HCT116 (cell line): ENCODE data around the gene OPN4. TPM values are rescaled to one million over a fixed set of nuclear protein-coding genes. Genes with fewer than 3 reads are reported as not detected.

Experiments used
- ATAC-seq: fragments of 200-7000 bp; cut with Tn5 transposase; 2 replicates; pipeline ENCODE4 v1.9.1; 2020; ENCODE audit warnings: mild to moderate bottlenecking, moderate library complexity
- BruUV-seq: library from RNA; stranded (reverse); fragments of 400-500 nt; replicated peaks from 2 replicates; lab custom pipeline; 2021; lab: Mats Ljungman, UMichigan
- CTCF ChIA-PET: fragments of 300-600 bp; sonication (Branson Sonifier 250); formaldehyde crosslinking; loops from one replicate; lab custom pipeline; 2021; ENCODE audit warnings: antibody characterized with exemption; lab: Charles Lee
- POLR2A ChIA-PET: fragments of 300-600, 350-600 bp; sonication (Branson Sonifier 250); formaldehyde crosslinking; loops from one replicate; lab custom pipeline; 2021; ENCODE audit warnings: antibody characterized with exemption; lab: Charles Lee
- RAD21 ChIA-PET, 2 experiments: fragments of 300-600 bp; sonication (Branson Sonifier 250); formaldehyde crosslinking; loops; one replicate each; lab custom pipeline; 2023; ENCODE audit warnings: low total read pairs in 2 of 2; ENCODE audit not compliant: uncharacterized antibody in 2 of 2, unreplicated experiment in 2 of 2, low non-redundant PET in 1 of 2; lab: Charles Lee
- DNase-seq: peaks from one replicate; pipeline ENCODE4 v3.0.0-alpha.2; 2010; ENCODE audit warnings: low read depth, low spot score
- H2AFZ ChIP-seq: fragments of 200-600 bp; shearing (Covaris generic), sonication (generic); 2 replicates; pipeline ENCODE4 v1.6.1; 2017; ENCODE audit warnings: low read depth, mixed run types, mixed read lengths, antibody characterized with exemption, low read length; ENCODE audit not compliant: poor library complexity, severe bottlenecking
- H3K27ac ChIP-seq: 2 replicates; pipeline ENCODE4 v1.5.1; 2012; ENCODE audit warnings: low read depth, low read length
- H3K27me3 ChIP-seq: fragments of 200-600 bp; sonication (generic); 2 replicates; pipeline ENCODE4 v1.6.1; 2016; ENCODE audit warnings: mixed run types, low read length, mixed read lengths; ENCODE audit not compliant: insufficient read depth
- H3K36me3 ChIP-seq, 2 experiments: fragments of 200-500 bp in 1 of 2; fragments of 200-600 bp in 1 of 2; sonication (Bioruptor generic) in 1 of 2; sonication (generic) in 1 of 2; 2 replicates each; pipeline versions ENCODE4 v1.5.1 to v1.6.1; 2014 to 2016; ENCODE audit warnings: low read length in 2 of 2, inconsistent platforms in 1 of 2, mixed read lengths in 1 of 2, mixed run types in 1 of 2; ENCODE audit not compliant: insufficient read depth in 2 of 2, control insufficient read depth in 1 of 2
- H3K4me1 ChIP-seq, 2 experiments: fragments of 200-600 bp in 1 of 2; sonication (generic) in 1 of 2; 2 replicates each; pipeline versions ENCODE4 v1.5.1 to v1.6.1; 2012 to 2017; ENCODE audit warnings: low read length in 2 of 2, inconsistent platforms in 1 of 2, mild to moderate bottlenecking in 1 of 2, mixed read lengths in 1 of 2, mixed run types in 1 of 2, moderate library complexity in 1 of 2; ENCODE audit not compliant: insufficient read depth in 2 of 2, control insufficient read depth in 1 of 2
- H3K4me2 ChIP-seq: fragments of 200-600 bp; sonication (generic); 2 replicates; pipeline ENCODE4 v1.6.1; 2017; ENCODE audit warnings: mixed run types, low read length, mixed read lengths
- H3K4me3 ChIP-seq, 2 experiments: fragments of 200-600 bp in 1 of 2; sonication (generic) in 1 of 2; replicated peaks in 1 of 2; 2 replicates each; pipeline ENCODE4 v1.5.1; 2011 to 2016; ENCODE audit warnings: low read length in 2 of 2, control low read depth in 1 of 2, low read depth in 1 of 2, mild to moderate bottlenecking in 1 of 2, mixed read lengths in 1 of 2, mixed run types in 1 of 2
- H3K79me2 ChIP-seq: fragments of 200-600 bp; sonication (generic); 2 replicates; pipeline ENCODE4 v1.6.1; 2017; ENCODE audit warnings: mild to moderate bottlenecking, mixed run types, low read length, moderate library complexity, mixed read lengths; ENCODE audit not compliant: insufficient read depth
- H3K9ac ChIP-seq: fragments of 200-600 bp; sonication (generic); 2 replicates; pipeline ENCODE4 v1.6.1; 2016; ENCODE audit warnings: low read length, mixed read lengths
- H3K9me2 ChIP-seq: fragments of 200-600 bp; sonication (generic), shearing (Covaris generic); 2 replicates; pipeline ENCODE4 v1.6.1; 2017; ENCODE audit warnings: mixed run types, mild to moderate bottlenecking, moderate library complexity; ENCODE audit not compliant: insufficient read depth
- H3K9me3 ChIP-seq, 2 experiments: fragments of 200-500 bp in 1 of 2; fragments of 200-600 bp in 1 of 2; sonication (Bioruptor generic) in 1 of 2; sonication (generic) in 1 of 2; 2 replicates each; pipeline ENCODE4 v1.6.1; 2014 to 2017; ENCODE audit warnings: low read length in 2 of 2, mixed read lengths in 2 of 2, inconsistent platforms in 1 of 2, low read depth in 1 of 2, mild to moderate bottlenecking in 1 of 2, mixed run types in 1 of 2, moderate library complexity in 1 of 2; ENCODE audit not compliant: control insufficient read depth in 1 of 2, insufficient read depth in 1 of 2
- H4K20me1 ChIP-seq: fragments of 200-600 bp; sonication (generic), shearing (Covaris generic); 2 replicates; pipeline ENCODE4 v1.6.1; 2017; ENCODE audit warnings: mixed run types, mild to moderate bottlenecking, moderate library complexity; ENCODE audit not compliant: insufficient read depth
- EGR1 ChIP-seq: IDR thresholded peaks from 2 replicates; pipeline ENCODE4 v1.6.1; 2012; ENCODE audit warnings: low read depth
- ELF1 ChIP-seq: IDR thresholded peaks from 2 replicates; pipeline ENCODE4 v1.6.1; 2012; ENCODE audit warnings: low read depth, borderline replicate concordance
- EZH2 ChIP-seq: fragments of 200-600 bp; sonication (generic); IDR thresholded peaks from 2 replicates; pipeline ENCODE4 v1.6.1; 2017; ENCODE audit warnings: antibody characterized with exemption, mixed run types
- EZH2phosphoT487 ChIP-seq: fragments of 200-600 bp; IDR thresholded peaks from 2 replicates; pipeline ENCODE4 v1.6.1; 2018; ENCODE audit warnings: antibody characterized with exemption, borderline replicate concordance
- JUND ChIP-seq: IDR thresholded peaks from 2 replicates; pipeline ENCODE4 v1.6.1; 2012
- POLR2A ChIP-seq: IDR thresholded peaks from 2 replicates; pipeline ENCODE4 v1.7.0; 2011; ENCODE audit warnings: borderline replicate concordance; ENCODE audit not compliant: insufficient read depth, insufficient read length; ENCODE audit errors: extremely low read depth
- POLR2AphosphoS5 ChIP-seq: IDR thresholded peaks from 2 replicates; pipeline ENCODE4 v1.6.1; 2011; ENCODE audit warnings: mild to moderate bottlenecking, low read depth, low read length, moderate library complexity
- RAD21 ChIP-seq: IDR thresholded peaks from 2 replicates; pipeline ENCODE4 v1.6.1; 2012; ENCODE audit warnings: low read depth, mild to moderate bottlenecking
- SP1 ChIP-seq: IDR thresholded peaks from 2 replicates; pipeline ENCODE4 v1.6.1; 2012; ENCODE audit warnings: low read depth
- YY1 ChIP-seq: IDR thresholded peaks from 2 replicates; pipeline ENCODE4 v1.6.1; 2011; ENCODE audit warnings: low read length, low read depth, moderate library complexity, mild to moderate bottlenecking; ENCODE audit not compliant: insufficient replicate concordance; ENCODE audit errors: extremely low read depth
- ZFX ChIP-seq: fragments of 450-650 bp; IDR thresholded peaks from 2 replicates; pipeline ENCODE4 v1.6.1; 2017
- intact Hi-C: fragments of 100-400 bp; cut with micrococcal nuclease; formaldehyde crosslinking; loops from 2 replicates; pipeline ENCODE4 v1.10.0; 2022
- total RNA-seq: library from RNA; stranded (reverse); gene quantifications from one replicate; pipeline ENCODE4 v1.2.1, GENCODE V29; 2021; ENCODE audit not compliant: unreplicated experiment
- TF ChIP-seq, protein P1 (sequence below): IDR thresholded peaks from 2 replicates; pipeline ENCODE4 v1.6.1; 2011; ENCODE audit warnings: mild to moderate bottlenecking, low read length, moderate library complexity; ENCODE audit not compliant: insufficient replicate concordance; ENCODE audit errors: extremely low read depth
- TF ChIP-seq, protein P2 (sequence below): IDR thresholded peaks from 2 replicates; pipeline ENCODE4 v1.6.1; 2012
- TF ChIP-seq, protein P3 (sequence below), 3 experiments: fragments of 200-600 bp in 1 of 3; sonication (generic) in 1 of 3; IDR thresholded peaks in 2 of 3; conservative IDR thresholded peaks in 1 of 3; 2 replicates each; pipeline ENCODE4 v1.5.1; 2012 to 2017; ENCODE audit warnings: low read depth in 2 of 3, low read length in 2 of 3, antibody characterized with exemption in 1 of 3, borderline replicate concordance in 1 of 3, control low read depth in 1 of 3, mild to moderate bottlenecking in 1 of 3, mixed read lengths in 1 of 3, mixed run types in 1 of 3, moderate library complexity in 1 of 3; ENCODE audit not compliant: insufficient read depth in 1 of 3
- TF ChIP-seq, protein P4 (sequence below): IDR thresholded peaks from 2 replicates; pipeline ENCODE4 v1.6.1; 2012

OPN4 gene
- total RNA-seq, 1 experiment from 2014 or later, result not detected

DNA sequence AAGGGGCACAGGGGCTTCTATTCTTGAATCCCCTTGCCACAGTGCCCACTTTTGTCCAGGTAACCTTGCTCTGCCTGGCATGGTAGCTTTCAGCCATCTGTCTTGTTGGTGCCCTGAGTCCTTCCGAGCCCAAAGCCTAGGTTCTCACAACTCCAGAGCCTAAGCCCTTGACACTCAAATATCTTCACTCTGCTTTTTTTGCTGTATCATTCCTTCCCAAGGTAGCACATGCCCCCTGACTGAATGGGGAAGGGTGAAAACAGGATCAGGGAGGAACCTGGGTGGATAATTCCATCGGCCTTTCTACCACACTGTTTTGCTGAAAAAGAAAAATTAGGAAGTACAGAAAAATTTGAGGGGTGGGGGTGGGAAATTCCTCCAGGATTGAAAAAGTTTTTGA lies 51.6 kb downstream of the OPN4 start (continued):
- TF ChIP-seq EZH2, result no peak

DNA sequence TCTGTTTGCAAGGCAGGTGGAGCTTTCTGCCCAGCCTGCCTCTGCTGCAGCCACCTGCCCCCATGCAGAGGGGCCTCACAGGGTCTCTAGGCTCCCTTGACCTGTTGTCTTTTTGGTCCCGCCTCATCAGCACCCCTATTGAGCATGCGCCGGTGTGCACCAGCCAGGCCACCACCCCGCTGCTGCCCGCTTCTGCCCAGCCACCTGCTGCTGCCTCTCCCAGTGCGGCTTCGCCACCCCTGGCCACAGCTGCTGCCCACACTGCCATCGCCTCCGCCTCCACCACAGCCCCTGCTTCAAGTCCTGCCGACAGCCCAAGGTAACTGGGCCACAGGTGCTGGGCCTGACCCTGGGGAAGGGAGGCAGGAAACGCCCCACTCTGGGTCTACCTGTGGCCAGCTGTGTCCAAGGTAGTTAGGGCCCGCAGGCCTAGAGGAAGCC lies 52.1 kb downstream of the OPN4 start:
- Histone ChIP-seq H2AFZ (no peak overlapping the region), H3K4me1 (peaks cover 3 to 9% of the 10 kb centered on the region in 2 experiments; a peak in 1 of 4 replicates), H3K9me3 (no peaks in the 10 kb centered on the region), H3K27me3 (no peaks in the 10 kb centered on the region), H3K4me3 (no peak overlapping the region), H3K79me2 (no peaks in the 10 kb centered on the region), H3K9me2 (no peaks in the 10 kb centered on the region), H3K9ac (no peak overlapping the region), H3K27ac (no peak overlapping the region; the same call in 1 of the 2 replicates), H4K20me1 (no peaks in the 10 kb centered on the region), H3K4me2 (no peak overlapping the region), H3K36me3 (no peaks in the 10 kb centered on the region)
- TF ChIP-seq POLR2A (no peak), EGR1 (no peak), ZFX (no peak)
- intact Hi-C loops, result no loop called here
- ChIA-PET RAD21 (no interaction called here), POLR2A (no interaction called here), CTCF (no interaction called here)
- no TSS peak for BruUV-seq
- no peak for DNase-seq
- ATAC-seq, result no peak

DNA sequence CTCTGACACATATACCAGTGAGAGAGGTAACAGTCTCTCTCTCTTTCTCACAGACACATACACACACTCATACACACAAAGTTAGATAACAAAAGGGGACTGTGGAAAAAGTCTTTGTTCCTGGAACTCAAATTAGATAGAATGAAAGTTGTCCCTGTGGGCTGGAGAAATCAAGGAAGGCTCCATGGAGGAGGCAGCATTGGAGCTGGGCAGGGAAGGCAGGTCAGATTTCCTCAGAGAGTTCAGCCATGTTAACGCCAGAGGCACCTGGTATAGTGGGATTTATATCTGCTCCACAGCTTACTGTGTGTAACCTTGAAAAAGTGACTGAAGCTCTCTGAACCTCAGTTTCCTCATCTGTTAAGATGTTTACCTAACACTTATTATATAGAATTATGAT lies 52.6 kb downstream of the OPN4 start:
- DNase-seq (no peak), ATAC-seq (no peak)
- Histone ChIP-seq H3K4me3 (no peak overlapping the region), H4K20me1 (no peaks in the 10 kb centered on the region), H3K79me2 (no peaks in the 10 kb centered on the region), H3K4me2 (no peak overlapping the region), H3K36me3 (no peaks in the 10 kb centered on the region), H3K27me3 (no peaks in the 10 kb centered on the region), H3K27ac (no peak overlapping the region), H3K9me2 (no peaks in the 10 kb centered on the region), H3K4me1 (peaks cover 3 to 12% of the 10 kb centered on the region in 2 experiments; a peak in 2 of 4 replicates), H2AFZ (no peak overlapping the region), H3K9me3 (no peaks in the 10 kb centered on the region), H3K9ac (no peak overlapping the region)
- ChIA-PET CTCF (no interaction called here), POLR2A (interaction anchor here (0.5 kb wide), 1 partner anchor 159 kb away, joined by 5 read pairs; no protein-coding TSS in a partner anchor), RAD21 (no interaction called here)
- intact Hi-C loops, result no loop called here
- BruUV-seq, result no TSS peak
- TF ChIP-seq ZFX, result no peak
- TF ChIP-seq, protein P1, sequence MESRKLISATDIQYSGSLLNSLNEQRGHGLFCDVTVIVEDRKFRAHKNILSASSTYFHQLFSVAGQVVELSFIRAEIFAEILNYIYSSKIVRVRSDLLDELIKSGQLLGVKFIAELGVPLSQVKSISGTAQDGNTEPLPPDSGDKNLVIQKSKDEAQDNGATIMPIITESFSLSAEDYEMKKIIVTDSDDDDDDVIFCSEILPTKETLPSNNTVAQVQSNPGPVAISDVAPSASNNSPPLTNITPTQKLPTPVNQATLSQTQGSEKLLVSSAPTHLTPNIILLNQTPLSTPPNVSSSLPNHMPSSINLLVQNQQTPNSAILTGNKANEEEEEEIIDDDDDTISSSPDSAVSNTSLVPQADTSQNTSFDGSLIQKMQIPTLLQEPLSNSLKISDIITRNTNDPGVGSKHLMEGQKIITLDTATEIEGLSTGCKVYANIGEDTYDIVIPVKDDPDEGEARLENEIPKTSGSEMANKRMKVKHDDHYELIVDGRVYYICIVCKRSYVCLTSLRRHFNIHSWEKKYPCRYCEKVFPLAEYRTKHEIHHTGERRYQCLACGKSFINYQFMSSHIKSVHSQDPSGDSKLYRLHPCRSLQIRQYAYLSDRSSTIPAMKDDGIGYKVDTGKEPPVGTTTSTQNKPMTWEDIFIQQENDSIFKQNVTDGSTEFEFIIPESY, result no peak
- TF ChIP-seq EZH2, result no peak
- TF ChIP-seq, protein P2, sequence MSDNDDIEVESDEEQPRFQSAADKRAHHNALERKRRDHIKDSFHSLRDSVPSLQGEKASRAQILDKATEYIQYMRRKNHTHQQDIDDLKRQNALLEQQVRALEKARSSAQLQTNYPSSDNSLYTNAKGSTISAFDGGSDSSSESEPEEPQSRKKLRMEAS, result no peak
- no peak for TF ChIP-seq POLR2A
- TF ChIP-seq RAD21, result no peak
- TF ChIP-seq ELF1, result no peak
- no peak for TF ChIP-seq JUND
- TF ChIP-seq, protein P3, sequence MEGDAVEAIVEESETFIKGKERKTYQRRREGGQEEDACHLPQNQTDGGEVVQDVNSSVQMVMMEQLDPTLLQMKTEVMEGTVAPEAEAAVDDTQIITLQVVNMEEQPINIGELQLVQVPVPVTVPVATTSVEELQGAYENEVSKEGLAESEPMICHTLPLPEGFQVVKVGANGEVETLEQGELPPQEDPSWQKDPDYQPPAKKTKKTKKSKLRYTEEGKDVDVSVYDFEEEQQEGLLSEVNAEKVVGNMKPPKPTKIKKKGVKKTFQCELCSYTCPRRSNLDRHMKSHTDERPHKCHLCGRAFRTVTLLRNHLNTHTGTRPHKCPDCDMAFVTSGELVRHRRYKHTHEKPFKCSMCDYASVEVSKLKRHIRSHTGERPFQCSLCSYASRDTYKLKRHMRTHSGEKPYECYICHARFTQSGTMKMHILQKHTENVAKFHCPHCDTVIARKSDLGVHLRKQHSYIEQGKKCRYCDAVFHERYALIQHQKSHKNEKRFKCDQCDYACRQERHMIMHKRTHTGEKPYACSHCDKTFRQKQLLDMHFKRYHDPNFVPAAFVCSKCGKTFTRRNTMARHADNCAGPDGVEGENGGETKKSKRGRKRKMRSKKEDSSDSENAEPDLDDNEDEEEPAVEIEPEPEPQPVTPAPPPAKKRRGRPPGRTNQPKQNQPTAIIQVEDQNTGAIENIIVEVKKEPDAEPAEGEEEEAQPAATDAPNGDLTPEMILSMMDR (IDR thresholded peaks at IDR 0.05 in 2 of 3, conservative IDR thresholded peaks at IDR 0.05 in 1 of 3; ENCODE audit: borderline replicate concordance in 1 of 3, insufficient read depth in 1 of 3, low read depth in 2 of 3, low read length in 2 of 3), result no peak
- TF ChIP-seq SP1, result no peak
- TF ChIP-seq, protein P4, sequence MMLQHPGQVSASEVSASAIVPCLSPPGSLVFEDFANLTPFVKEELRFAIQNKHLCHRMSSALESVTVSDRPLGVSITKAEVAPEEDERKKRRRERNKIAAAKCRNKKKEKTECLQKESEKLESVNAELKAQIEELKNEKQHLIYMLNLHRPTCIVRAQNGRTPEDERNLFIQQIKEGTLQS, result no peak
- no peak for TF ChIP-seq EZH2phosphoT487
- TF ChIP-seq YY1, result no peak
- no peak for TF ChIP-seq POLR2AphosphoS5
